B cell (primary cell): Measurements from ENCODE around the gene RAD51B. TPM values are rescaled to one million over a fixed set of nuclear protein-coding genes. Genes with fewer than 3 reads are reported as not detected.

Experiments
- ATAC-seq: fragments of 200-7000 bp; cut with Tn5 transposase; one replicate; pipeline ENCODE4 v1.10.0; 2021; ENCODE audit warnings: low read depth, mild to moderate bottlenecking, moderate number of reproducible peaks, moderate library complexity
- CTCF ChIA-PET: fragments of 350-600 bp; sonication (Branson Sonifier 250); formaldehyde crosslinking; loops from one replicate; lab custom pipeline; 2021; ENCODE audit warnings: antibody characterized with exemption, inconsistent platforms; lab: Charles Lee
- POLR2A ChIA-PET: fragments of 350-600 bp; sonication (Branson Sonifier 250); formaldehyde crosslinking; loops from one replicate; lab custom pipeline; 2021; ENCODE audit warnings: antibody characterized with exemption; lab: Charles Lee
- DNase-seq: peaks from one replicate; pipeline ENCODE4 v3.0.0; 2013
- H2AFZ ChIP-seq: 2 replicates; pipeline ENCODE4 v1.6.1; 2012; ENCODE audit warnings: mild to moderate bottlenecking, low read depth, low read length; ENCODE audit not compliant: insufficient read depth, poor library complexity, severe bottlenecking
- H3K27ac ChIP-seq, 2 donors: 1 replicate in 1 of 2; 2 replicates in 1 of 2; pipeline ENCODE4 v1.5.1; 2012 to 2013; ENCODE audit warnings: low read length in 2 of 2, mild to moderate bottlenecking in 2 of 2, moderate library complexity in 1 of 2
- H3K27me3 ChIP-seq, 4 experiments: fragments of 200-600 bp in 1 of 4; sonication (generic) in 1 of 4; replicated peaks in 1 of 4; 1 replicate in 2 of 4; 2 replicates in 2 of 4; pipeline versions ENCODE4 v1.6.1 to v1.7.0; 2013 to 2016; ENCODE audit warnings: low read length in 3 of 4, mild to moderate bottlenecking in 2 of 4, mixed read lengths in 1 of 4, moderate library complexity in 1 of 4; ENCODE audit not compliant: insufficient read depth in 4 of 4, control insufficient read depth in 3 of 4; ENCODE audit errors: control extremely low read depth in 1 of 4
- H3K36me3 ChIP-seq, 2 experiments: replicated peaks in 1 of 2; 1 replicate in 1 of 2; 2 replicates in 1 of 2; pipeline versions ENCODE4 v1.6.1 to v1.7.1; 2013; ENCODE audit warnings: low read length in 1 of 2; ENCODE audit not compliant: insufficient read depth in 2 of 2, control insufficient read depth in 1 of 2; ENCODE audit errors: control extremely low read depth in 1 of 2, extremely low read depth in 1 of 2
- H3K4me1 ChIP-seq, 2 donors: fragments of 200-600 bp in 1 of 2; sonication (generic) in 1 of 2; 1 replicate in 1 of 2; 2 replicates in 1 of 2; pipeline versions ENCODE4 v1.5.1 to v1.6.1; 2013 to 2017; ENCODE audit warnings: low read length in 2 of 2; ENCODE audit not compliant: control insufficient read depth in 2 of 2, insufficient read depth in 2 of 2
- H3K4me2 ChIP-seq: replicated peaks from 2 replicates; pipeline ENCODE3; 2012; ENCODE audit warnings: mild to moderate bottlenecking, low read depth, low read length; ENCODE audit not compliant: poor library complexity, severe bottlenecking
- H3K4me3 ChIP-seq, 5 experiments: fragments of 200-600 bp in 1 of 5; sonication (generic) in 1 of 5; 1 replicate in 3 of 5; 2 replicates in 2 of 5; pipeline versions ENCODE4 v1.5.1 to v1.7.0; 2011 to 2016; ENCODE audit warnings: low read length in 4 of 5, mild to moderate bottlenecking in 4 of 5, low read depth in 2 of 5, control low read depth in 1 of 5, moderate library complexity in 1 of 5; ENCODE audit not compliant: insufficient read depth in 1 of 5; ENCODE audit errors: control extremely low read depth in 1 of 5, extremely low read depth in 1 of 5
- H3K79me2 ChIP-seq: fragments of 200-600 bp; sonication (generic); one replicate; pipeline ENCODE4 v1.6.0; 2016; ENCODE audit warnings: low read length; ENCODE audit not compliant: control insufficient read depth, insufficient read depth
- H3K9ac ChIP-seq: fragments of 200-600 bp; sonication (generic); 2 replicates; pipeline ENCODE4 v1.6.1; 2017; ENCODE audit warnings: mild to moderate bottlenecking, low read length, moderate library complexity
- H3K9me3 ChIP-seq, 3 donors: one replicate each; pipeline versions ENCODE4 v1.6.1 to v1.7.1; 2013; ENCODE audit warnings: low read length in 2 of 3; ENCODE audit not compliant: control insufficient read depth in 2 of 3, insufficient read depth in 1 of 3; ENCODE audit errors: control extremely low read depth in 1 of 3
- H4K20me1 ChIP-seq: 2 replicates; pipeline ENCODE4 v1.6.0; 2012; ENCODE audit warnings: mild to moderate bottlenecking, low read length; ENCODE audit not compliant: insufficient read depth, control insufficient read depth, poor library complexity, severe bottlenecking
- H3K27ac Mint-ChIP-seq: one replicate; pipeline ENCODE4 v1.8.0; 2021; ENCODE audit warnings: mixed read lengths
- H3K27me3 Mint-ChIP-seq: one replicate; pipeline ENCODE4 v1.8.0; 2021; ENCODE audit warnings: mixed read lengths
- H3K4me1 Mint-ChIP-seq: one replicate; pipeline ENCODE4 v1.8.0; 2021; ENCODE audit warnings: mixed read lengths
- H3K4me3 Mint-ChIP-seq: one replicate; pipeline ENCODE4 v1.8.0; 2021; ENCODE audit warnings: mixed read lengths
- H3K9me3 Mint-ChIP-seq: one replicate; pipeline ENCODE4 v1.8.0; 2022; ENCODE audit warnings: mixed read lengths; ENCODE audit not compliant: insufficient read depth
- CTCF ChIP-seq: fragments of 200-600 bp; IDR thresholded peaks from one replicate; pipeline ENCODE4 v1.8.0; 2022; ENCODE audit warnings: antibody characterized with exemption, mild to moderate bottlenecking
- EZH2 ChIP-seq: IDR thresholded peaks from 2 replicates; pipeline ENCODE4 v1.6.1; 2012; ENCODE audit warnings: borderline replicate concordance, low read depth, mild to moderate bottlenecking, moderate library complexity, low read length; ENCODE audit not compliant: insufficient read depth, poor library complexity, severe bottlenecking
- WGBS: methylation state at CpG from one replicate; pipeline ENCODE4 v1.1.5; 2013; ENCODE audit warnings: missing lambda C conversion rate; ENCODE audit not compliant: insufficient coverage; 5-methylcytosine and 5-hydroxymethylcytosine counted together
- intact Hi-C: fragments of 100-400 bp; cut with micrococcal nuclease; formaldehyde crosslinking; loops from one replicate; pipeline ENCODE4 v1.10.0; 2022
- polyA plus RNA-seq: library from polyadenylated mRNA; depleted of rRNA; stranded (reverse); fragments of >200 nt; gene quantifications from 2 replicates; pipeline ENCODE4 v1.2.3, GENCODE V29; 2012
- total RNA-seq, 2 donors: library from RNA; stranded (reverse); fragments of 120-200 nt in 1 of 2; gene quantifications; 1 replicate in 1 of 2; 2 replicates in 1 of 2; pipeline versions ENCODE4 v1.2.3 to v1.2.4, GENCODE V29; 2013 to 2022

RAD51B gene
- total and polyA plus RNA-seq, 2 donors (not counting 1 experiment from before 2014, with no cell fraction given) = 6.5 to 60.6 TPM

GRCh38 chr14:68724914-68725313 lies 905.3 kb downstream of the RAD51B start:
- DNase-seq (no peak), ATAC-seq (no peak)
- no peak overlapping the region for H3K9ac ChIP-seq
- H3K79me2 ChIP-seq = no peaks in the 10 kb centered on the region
- intact Hi-C loops = no loop called here
- no peaks in the 10 kb centered on the region for H4K20me1 ChIP-seq
- POLR2A ChIA-PET = no interaction called here
- Mint-ChIP-seq H3K4me3 (no peak overlapping the region), H3K9me3 (peaks cover 5% of the 10 kb centered on the region), H3K4me1 (peaks cover 47% of the 10 kb centered on the region), H3K27me3 (no peaks in the 10 kb centered on the region), H3K27ac (no peak overlapping the region)
- no peak overlapping the region for H2AFZ ChIP-seq
- no peaks in the 10 kb centered on the region for H3K27me3 ChIP-seq
- no peak overlapping the region for H3K4me2 ChIP-seq
- peaks cover 23 to 29% of the 10 kb centered on the region in 2 donors for H3K4me1 ChIP-seq
- TF ChIP-seq EZH2 = no peak
- no peak for TF ChIP-seq CTCF
- H3K27ac ChIP-seq = no peak overlapping the region
- no peaks in the 10 kb centered on the region for H3K36me3 ChIP-seq
- CTCF ChIA-PET = interaction anchor here (0.6 kb wide), 1 partner anchor 119 kb away, joined by 3 read pairs; no protein-coding TSS in a partner anchor
- no peak overlapping the region for H3K4me3 ChIP-seq
- no peaks in the 10 kb centered on the region for H3K9me3 ChIP-seq
- no CpG with 5 or more reads among the region's 3 CpGs for WGBS

- H3K27me3 ChIP-seq = no peaks in the 10 kb centered on the region
- TF ChIP-seq CTCF = no peak
- TF ChIP-seq EZH2 = no peak
- H3K4me2 ChIP-seq = no peak overlapping the region
- no peaks in the 10 kb centered on the region for H4K20me1 ChIP-seq
- ATAC-seq = no peak
- no peaks in the 10 kb centered on the region for H3K9me3 Mint-ChIP-seq
- H2AFZ ChIP-seq = no peak overlapping the region
- peaks cover 51% of the 10 kb centered on the region for H3K4me1 Mint-ChIP-seq
- 100% methylated on average over 2 of the region's 5 CpGs for WGBS
- intact Hi-C loops = no loop called here
- ChIA-PET POLR2A (no interaction called here), CTCF (no interaction called here)
- H3K9me3 ChIP-seq = no peaks in the 10 kb centered on the region
- H3K4me3 ChIP-seq = no peak overlapping the region
- H3K36me3 ChIP-seq = no peaks in the 10 kb centered on the region
- H3K9ac ChIP-seq = no peak overlapping the region
- H3K4me1 ChIP-seq = peaks cover 33 to 41% of the 10 kb centered on the region in 2 donors
- peak overlapping the region; percentile 6 for H3K4me3 Mint-ChIP-seq
- DNase-seq = no peak
- H3K27ac ChIP-seq = no peak overlapping the region
- no peaks in the 10 kb centered on the region for H3K27me3 Mint-ChIP-seq
- H3K79me2 ChIP-seq = no peaks in the 10 kb centered on the region
- H3K27ac Mint-ChIP-seq = no peak overlapping the region
These were observed 906.6 kb downstream of the RAD51B start for GRCh38 chr14:68726093-68726695.
